Astrocyte (in vitro differentiated cells and primary cell): ENCODE data around the gene TXNDC12.

Experiments used
- CTCF ChIP-seq: IDR thresholded peaks from 2 replicates; pipeline ENCODE4 v1.5.1; 2011; ENCODE audit warnings: low read depth, mild to moderate bottlenecking, inconsistent platforms, low read length, moderate library complexity; ENCODE audit not compliant: insufficient read depth
- EZH2 ChIP-seq: IDR thresholded peaks from 2 replicates; pipeline ENCODE4 v1.6.1; 2012; ENCODE audit warnings: mild to moderate bottlenecking, low read length, inconsistent platforms; ENCODE audit not compliant: insufficient read depth

GRCh38 chr1:52059321-52059720, 4.3 kb upstream of the TXNDC12 start:
- TF ChIP-seq CTCF = no peak
- no peak for TF ChIP-seq EZH2
